Skeletal muscle tissue (tissue), 4 donors: ENCODE results near the gene HCAR3. TPM values are rescaled to one million over a fixed set of nuclear protein-coding genes. Genes with fewer than 3 reads are reported as not detected.
"Not testable (repeated sequence)": the region's sequence is repeated elsewhere in the genome, so short reads cannot be mapped to it uniquely, and the experiment has no call there.

ENCODE experiments used
- H3K27ac ChIP-seq: one replicate; pipeline ENCODE4 v1.7.0; 2013; ENCODE audit warnings: mild to moderate bottlenecking, low read depth, low read length, inconsistent platforms
- H3K27me3 ChIP-seq, 3 donors: one replicate each; pipeline ENCODE4 v1.7.0; 2013; ENCODE audit warnings: low read length in 3 of 3; ENCODE audit not compliant: control insufficient read depth in 3 of 3, insufficient read depth in 3 of 3
- H3K36me3 ChIP-seq, 3 donors: one replicate each; pipeline ENCODE4 v1.7.0; 2013; ENCODE audit warnings: low read length in 3 of 3; ENCODE audit not compliant: control insufficient read depth in 3 of 3, insufficient read depth in 3 of 3
- H3K4me1 ChIP-seq, 3 donors: one replicate each; pipeline ENCODE4 v1.7.0; 2013; ENCODE audit warnings: low read length in 3 of 3, mild to moderate bottlenecking in 3 of 3; ENCODE audit not compliant: control insufficient read depth in 3 of 3, insufficient read depth in 3 of 3
- H3K4me3 ChIP-seq, 3 donors: one replicate each; pipeline ENCODE4 v1.7.0; 2013; ENCODE audit warnings: low read length in 3 of 3
- H3K9ac ChIP-seq, 3 donors: one replicate each; pipeline ENCODE4 v1.7.0; 2013; ENCODE audit warnings: low read length in 3 of 3, mild to moderate bottlenecking in 3 of 3, moderate library complexity in 2 of 3, low read depth in 1 of 3
- H3K9me3 ChIP-seq, 3 donors: one replicate each; pipeline ENCODE4 v1.7.0; 2013; ENCODE audit warnings: low read length in 3 of 3; ENCODE audit not compliant: control insufficient read depth in 3 of 3
- total RNA-seq: library from RNA; depleted of rRNA; stranded (reverse); fragments of >200 nt; gene quantifications from one replicate; pipeline ENCODE4 v1.2.3, GENCODE V29; 2014
- donor health status: Osteomylitis.

The HCAR3 gene
- total RNA-seq, 1 donor from 2014 or later, result not detected

DNA sequence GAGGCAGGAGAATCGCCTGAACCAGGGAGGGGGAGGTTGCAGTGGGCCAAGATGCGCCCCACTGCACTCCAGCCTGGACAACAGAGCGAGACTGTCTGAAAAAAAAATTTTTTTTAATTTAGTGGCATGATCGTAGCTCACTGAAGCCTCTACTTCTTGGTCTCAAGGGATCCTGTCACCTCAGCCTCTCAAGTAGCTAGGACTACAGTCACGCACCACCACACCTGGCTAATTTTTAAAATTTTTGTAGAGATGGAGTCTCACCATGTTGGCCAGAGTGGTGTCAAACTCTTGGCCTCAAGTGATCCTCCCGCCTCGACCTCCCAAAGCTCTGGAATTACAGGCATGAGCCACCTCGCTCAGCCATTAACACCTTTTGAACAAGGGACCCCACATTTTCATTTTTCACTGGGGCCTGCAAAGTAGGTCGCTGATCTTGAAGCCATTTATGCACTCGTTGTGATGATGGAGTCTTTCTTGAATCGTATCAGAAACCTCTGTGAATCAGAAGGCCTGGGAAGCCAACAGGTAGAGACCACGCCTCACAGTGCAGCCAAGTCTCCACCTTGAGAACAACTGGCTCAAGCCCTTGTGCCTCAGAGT, 8.1 kb upstream of the HCAR3 start:
- Histone ChIP-seq H3K36me3 (no peaks in the 10 kb centered on the region), H3K27ac (no peak overlapping the region), H3K4me3 (no peak overlapping the region), H3K9me3 (no peaks in the 10 kb centered on the region), H3K27me3 (peaks cover 1 to 8% (median 2%) of the 10 kb centered on the region in 3 donors), H3K4me1 (no peaks in the 10 kb centered on the region), H3K9ac (no peak overlapping the region)

DNA sequence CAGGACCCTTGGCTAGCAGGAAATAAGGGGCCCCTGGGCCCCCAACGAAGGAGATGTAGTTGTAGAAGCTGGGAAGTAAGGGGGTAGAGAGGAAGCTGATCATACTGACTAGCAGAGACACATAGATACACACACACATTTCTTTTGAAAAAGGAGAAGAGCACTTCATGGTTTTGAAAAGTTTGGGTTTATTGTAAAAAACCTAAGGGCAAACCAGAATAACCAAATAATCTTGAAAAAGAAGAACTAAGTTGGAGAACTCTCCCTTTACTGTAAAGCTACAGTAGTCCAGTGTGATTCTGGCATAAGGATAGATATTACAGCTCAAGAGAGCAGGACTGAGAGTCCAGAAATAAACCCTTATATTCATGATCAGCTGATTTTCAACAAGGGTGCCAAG, 5.8 kb upstream of the HCAR3 start:
- H3K9me3 ChIP-seq, result no peaks in the 10 kb centered on the region
- H3K27me3 ChIP-seq, result peaks cover 0 to 3% (median 0%) of the 10 kb centered on the region in 3 donors
- no peak overlapping the region for H3K27ac ChIP-seq
- H3K4me1 ChIP-seq, result no peaks in the 10 kb centered on the region
- no peak overlapping the region for H3K4me3 ChIP-seq
- H3K36me3 ChIP-seq, result no peaks in the 10 kb centered on the region
- H3K9ac ChIP-seq, result no peak overlapping the region

DNA sequence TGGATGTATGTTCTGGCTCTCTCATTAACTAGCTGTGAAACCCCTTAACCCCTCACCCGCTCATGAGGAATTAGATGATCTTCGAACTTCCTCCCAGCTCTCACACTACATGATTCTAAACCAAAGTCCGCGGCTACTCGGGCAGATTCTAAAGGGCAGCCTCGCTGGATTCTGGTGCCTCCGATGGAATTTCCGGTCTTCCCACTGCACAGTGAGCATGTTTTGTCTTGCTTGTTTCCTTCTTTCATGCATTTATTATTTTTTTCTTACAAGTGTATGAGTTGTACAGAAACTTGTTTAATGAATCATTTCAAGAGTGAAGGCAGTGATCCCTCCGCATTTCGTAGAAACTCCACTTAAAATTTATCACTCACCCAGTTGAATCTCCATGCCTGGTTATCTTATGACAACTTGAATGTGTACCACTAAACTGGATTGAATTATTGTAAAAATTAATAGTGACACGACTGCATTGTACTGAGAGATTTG, 4.5 kb upstream of the HCAR3 start:
- Histone ChIP-seq H3K4me1 (no peaks in the 10 kb centered on the region), H3K9ac (no peak overlapping the region), H3K27me3 (peaks cover 0 to 3% (median 3%) of the 10 kb centered on the region in 3 donors), H3K27ac (no peak overlapping the region), H3K9me3 (no peaks in the 10 kb centered on the region), H3K36me3 (no peaks in the 10 kb centered on the region), H3K4me3 (no peak overlapping the region)

DNA sequence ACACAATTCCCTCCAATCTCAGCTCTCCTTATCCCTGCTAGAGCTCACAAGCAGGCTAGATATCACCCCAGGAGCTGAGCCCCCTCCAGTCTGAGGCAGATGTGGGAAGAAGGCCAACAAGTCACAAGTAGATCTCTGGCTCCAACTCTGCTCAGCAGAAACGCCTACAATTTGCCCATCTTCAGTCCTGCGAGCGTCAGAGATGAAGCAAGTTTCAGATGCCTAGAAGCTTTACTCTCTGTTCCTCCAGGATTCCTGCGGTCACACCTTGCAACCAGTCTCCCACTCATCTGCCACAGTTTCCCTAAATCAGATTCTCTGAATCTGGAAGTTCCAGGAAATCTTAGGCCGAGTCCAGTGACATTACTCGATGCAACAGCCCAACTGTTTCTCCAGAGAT, 1.4 kb downstream of the HCAR3 start:
- not testable (repeated sequence) for H3K4me3 ChIP-seq, H3K9me3 ChIP-seq, H3K36me3 ChIP-seq, H3K4me1 ChIP-seq, H3K27me3 ChIP-seq, H3K9ac ChIP-seq, H3K27ac ChIP-seq

DNA sequence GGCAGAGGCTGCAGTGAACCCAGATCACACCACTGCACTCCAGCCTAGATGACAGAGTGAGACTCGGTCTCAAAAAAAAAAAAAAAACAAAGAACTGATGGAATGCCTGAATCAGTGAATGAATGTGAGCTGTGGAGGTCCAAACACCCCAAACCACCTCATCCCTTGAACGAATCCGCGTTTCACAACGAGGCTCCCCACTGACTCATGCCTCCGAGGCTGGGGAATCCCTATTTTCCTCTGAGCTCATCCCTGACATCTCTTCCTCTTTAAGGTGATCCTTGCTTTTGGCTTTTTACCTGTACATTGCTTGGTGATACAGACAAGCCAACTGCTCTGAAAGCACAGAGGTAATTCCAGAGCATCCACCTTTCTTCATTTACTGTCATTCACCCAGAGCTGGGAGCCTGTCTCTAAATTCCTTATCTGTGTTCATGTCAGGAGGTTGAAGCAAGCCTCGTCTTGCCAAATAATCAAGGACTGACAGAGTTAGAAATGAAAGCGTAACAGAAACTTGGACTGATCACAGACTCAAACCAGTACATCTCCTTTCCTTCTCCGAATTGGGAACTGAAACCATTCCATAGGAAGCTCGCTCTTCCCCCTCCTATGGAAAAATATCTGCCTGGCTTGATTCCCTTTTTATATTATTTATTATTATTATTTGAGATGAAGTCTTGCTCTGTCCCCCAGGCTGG, 3.0 kb downstream of the HCAR3 start:
- not testable (repeated sequence) for H3K4me1 ChIP-seq, H3K36me3 ChIP-seq, H3K27ac ChIP-seq, H3K9me3 ChIP-seq, H3K27me3 ChIP-seq, H3K9ac ChIP-seq, H3K4me3 ChIP-seq

DNA sequence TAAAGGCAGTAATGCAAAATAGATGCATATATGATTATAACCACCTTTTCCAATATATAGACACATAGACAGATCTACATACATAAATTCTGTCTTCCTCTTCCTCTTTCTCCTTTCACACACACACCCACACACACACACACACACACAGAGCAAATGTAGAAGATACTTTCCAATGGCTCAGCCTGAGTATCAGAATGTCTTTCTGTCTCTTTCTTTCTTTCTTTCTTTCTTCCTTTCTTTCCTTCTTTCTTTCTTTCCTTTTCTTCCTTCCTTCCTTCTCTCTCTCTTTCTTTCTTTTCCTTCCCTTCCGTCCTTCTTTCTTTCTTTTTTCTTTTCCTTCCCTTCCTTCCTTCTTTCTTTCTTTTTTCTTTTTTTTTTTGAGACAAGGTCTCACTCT, 5.3 kb downstream of the HCAR3 start:
- H3K4me3 ChIP-seq, H3K27me3 ChIP-seq, H3K27ac ChIP-seq, H3K9me3 ChIP-seq, H3K4me1 ChIP-seq, H3K36me3 ChIP-seq, H3K9ac ChIP-seq: not testable (repeated sequence)

DNA sequence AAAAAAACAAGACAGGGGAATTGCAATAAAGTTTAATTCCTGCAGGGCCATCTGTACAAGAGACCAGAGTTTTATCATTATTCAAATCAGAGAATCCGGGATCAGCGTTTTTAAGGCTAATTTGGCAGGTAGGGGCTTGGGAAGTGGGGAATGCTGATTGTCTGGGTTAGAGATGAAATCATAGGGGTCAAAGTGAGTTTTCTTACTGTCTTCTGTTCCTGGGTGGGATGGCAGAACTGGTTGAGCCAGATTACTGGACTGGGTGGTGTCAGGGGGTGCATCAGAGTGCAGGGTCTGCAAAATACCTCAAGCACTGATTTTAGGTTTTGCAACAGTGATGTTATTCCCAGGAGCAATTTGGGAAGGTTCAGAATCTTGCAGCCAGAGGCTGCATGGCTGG, 6.3 kb downstream of the HCAR3 start:
- not testable (repeated sequence) for H3K27ac ChIP-seq, H3K4me3 ChIP-seq, H3K27me3 ChIP-seq, H3K9ac ChIP-seq, H3K36me3 ChIP-seq, H3K9me3 ChIP-seq, H3K4me1 ChIP-seq

DNA sequence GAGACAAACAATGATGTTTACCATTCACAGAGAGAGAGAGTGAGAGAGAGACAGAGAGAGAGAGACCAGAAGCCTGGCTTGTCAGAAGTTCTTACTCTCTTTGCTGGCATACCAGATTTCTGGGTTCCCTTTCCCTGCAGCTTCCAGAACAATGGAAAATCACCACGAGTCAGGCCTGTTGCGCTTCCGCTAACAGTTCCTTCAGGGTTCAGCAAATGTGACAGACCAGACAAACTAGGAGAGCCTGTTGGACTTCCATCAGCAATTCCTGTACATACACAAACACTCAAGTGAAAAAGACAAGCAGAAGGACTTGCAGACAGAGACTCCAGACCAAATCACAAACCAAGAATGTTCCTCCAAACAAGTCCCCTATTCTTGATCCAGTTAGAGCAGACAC, 7.3 kb downstream of the HCAR3 start:
- not testable (repeated sequence) for H3K4me3 ChIP-seq

DNA sequence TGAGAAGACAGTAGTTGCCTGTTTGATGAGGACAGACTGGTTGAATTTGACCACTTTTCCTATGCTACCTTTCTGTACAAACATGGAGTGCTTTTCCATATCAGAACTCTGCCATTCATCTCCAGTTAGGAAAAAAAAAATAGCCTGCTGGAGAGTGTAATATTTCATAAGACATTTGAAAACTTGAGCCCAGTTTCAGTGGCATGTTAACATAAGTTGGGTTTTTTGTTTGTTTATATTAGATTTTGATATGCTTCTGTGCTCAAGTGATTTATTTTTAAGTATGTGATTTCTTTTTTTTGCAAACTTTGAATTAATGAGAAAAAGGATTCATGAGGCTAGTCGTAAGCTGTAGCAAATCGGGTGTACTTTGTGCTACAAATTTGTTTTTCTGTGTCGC, 12.8 kb downstream of the HCAR3 start:
- not testable (repeated sequence) for H3K4me1 ChIP-seq, H3K27me3 ChIP-seq, H3K9me3 ChIP-seq, H3K27ac ChIP-seq, H3K36me3 ChIP-seq, H3K4me3 ChIP-seq, H3K9ac ChIP-seq

More for the DNA sequence above, 7.3 kb downstream of the HCAR3 start:
- H3K9me3 ChIP-seq, H3K9ac ChIP-seq, H3K36me3 ChIP-seq, H3K4me1 ChIP-seq, H3K27me3 ChIP-seq, H3K27ac ChIP-seq: not testable (repeated sequence)

DNA sequence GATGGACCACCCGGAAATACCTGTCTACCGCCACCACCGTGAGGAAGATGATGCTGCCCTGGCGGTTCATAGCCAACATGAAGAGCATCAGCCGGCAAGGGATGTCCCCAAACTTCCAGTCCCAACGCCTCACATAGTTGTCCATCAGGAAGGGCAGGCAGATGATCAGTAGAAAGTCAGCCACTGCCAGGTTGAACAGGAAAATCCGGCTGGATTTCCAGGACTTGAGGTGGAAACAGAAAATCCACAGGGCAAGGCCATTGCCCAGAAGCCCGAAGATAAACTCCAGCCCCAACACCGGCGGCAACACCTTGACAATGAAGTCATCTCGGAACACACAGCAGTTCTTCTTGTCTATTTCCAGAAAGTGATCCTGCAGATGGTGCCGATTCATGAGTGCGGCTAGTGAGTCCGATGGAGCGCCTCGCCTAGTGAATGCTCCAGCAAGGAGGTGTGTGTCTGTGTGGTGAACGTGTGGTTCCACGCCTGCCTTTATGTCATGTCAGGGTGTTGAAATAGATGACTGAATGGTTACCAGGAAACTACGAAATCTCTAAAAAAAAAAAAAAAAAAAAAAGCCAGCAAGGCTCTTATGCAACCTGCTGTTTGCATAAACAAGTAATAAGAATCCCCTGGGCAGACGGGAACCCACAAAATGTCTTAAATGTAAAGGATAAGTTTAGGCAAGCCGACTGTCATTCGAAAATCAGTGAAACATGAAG, 13.6 kb downstream of the HCAR3 start, which contains the start of gene HCAR2:
HCAR2 (minus strand) TSS at position 468 of the 722 bp plus-strand sequence; CDS start at position 394, 74 bp downstream.
- H3K27ac ChIP-seq, H3K4me3 ChIP-seq: not testable (repeated sequence)

More for the DNA sequence above, 13.6 kb downstream of the HCAR3 start, which contains the start of gene HCAR2:
- not testable (repeated sequence) for H3K4me1 ChIP-seq, H3K27me3 ChIP-seq, H3K36me3 ChIP-seq, H3K9ac ChIP-seq, H3K9me3 ChIP-seq
